SH-SY5Y (cell line): ENCODE measurements around the gene POLH.

Source experiments
- GATA2 ChIP-seq: IDR thresholded peaks from 2 replicates; pipeline ENCODE4 v1.6.1; 2011; ENCODE audit warnings: mild to moderate bottlenecking, low read depth, low read length
- GATA3 ChIP-seq: IDR thresholded peaks from 2 replicates; pipeline ENCODE4 v1.6.1; 2011; ENCODE audit warnings: low read depth, mild to moderate bottlenecking, low read length, moderate library complexity

DNA sequence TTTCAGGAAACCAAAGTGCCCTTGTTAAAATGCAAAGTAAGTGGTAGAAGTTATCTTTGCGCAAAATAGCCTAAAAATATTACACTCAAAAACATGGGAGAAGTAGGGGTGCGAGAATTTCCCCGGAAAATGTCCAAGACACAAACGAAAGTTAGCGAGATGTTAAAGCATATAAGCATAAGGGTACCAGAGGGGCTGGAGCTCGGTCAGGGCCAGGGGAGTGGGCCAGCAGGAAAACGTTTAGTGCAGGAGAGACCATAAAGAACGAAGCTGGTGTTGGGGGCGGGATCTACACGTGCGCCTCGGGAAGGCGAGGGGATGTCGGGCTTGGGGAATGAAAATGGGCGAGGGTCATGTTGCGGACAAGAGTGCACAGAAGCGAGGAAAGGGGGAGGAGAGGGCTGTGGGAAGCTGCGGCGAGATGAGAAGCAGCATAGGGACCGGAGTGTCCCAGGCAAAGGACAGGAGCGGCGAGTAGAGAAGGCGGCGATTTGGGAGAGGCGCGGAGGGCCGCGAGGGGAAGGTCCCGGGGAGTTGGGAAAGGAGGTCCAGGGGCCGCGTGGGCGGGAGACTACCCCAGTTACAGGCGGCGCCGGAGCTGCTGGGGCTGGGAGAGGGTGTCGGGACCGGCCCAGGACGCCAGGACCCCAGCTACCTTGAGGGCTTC lies 747 bp upstream of the POLH start:
- TF ChIP-seq GATA3 (no peak), GATA2 (no peak)
